Measurements from ENCODE around the gene EGR1.
"Not testable (repeated sequence)": the region's sequence is repeated elsewhere in the genome, so short reads cannot be mapped to it uniquely, and the experiment has no call there.

EGR1 gene

DNA sequence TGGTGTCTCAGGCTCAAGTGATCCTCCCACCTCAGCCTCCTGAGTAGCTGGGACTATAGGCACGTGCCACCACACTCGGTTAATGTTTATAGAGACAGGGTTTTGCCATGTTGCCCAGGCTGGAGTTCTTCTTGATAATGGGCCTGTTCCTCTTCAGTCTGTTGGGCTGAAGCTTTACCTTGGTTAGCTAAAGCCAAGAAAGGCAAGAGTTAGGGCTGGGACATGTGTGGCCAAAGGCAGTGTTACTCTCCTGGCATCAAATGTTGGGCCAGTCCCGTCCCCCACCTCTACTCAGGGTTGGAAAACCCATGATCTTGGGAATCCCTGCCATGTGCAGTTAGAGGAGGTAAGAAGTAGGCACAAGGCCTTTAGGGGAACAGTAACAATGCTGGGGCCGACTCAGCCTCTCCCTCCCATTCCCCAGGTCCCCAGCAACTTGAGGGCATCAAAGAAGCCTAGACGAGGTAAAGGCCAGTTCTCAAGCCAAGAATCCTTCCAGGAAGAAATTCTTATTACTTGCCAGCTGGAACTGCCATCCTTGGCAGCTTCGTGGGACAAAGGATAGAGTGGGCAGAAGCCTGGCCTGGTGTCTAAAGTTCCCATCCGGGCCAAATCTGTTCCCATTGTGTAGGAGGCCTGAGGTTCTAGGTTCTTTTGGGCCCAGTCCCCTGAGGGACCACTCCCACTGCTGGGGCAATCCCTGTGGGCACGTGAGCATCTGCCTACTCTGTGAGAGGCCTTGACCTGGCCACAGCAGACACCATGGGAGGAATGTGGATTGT is 4.5 kb downstream of the EGR1 start:
- no peak overlapping the region for H3K4me3 ChIP-seq (ENCODE audit: low read length)
- H3K27me3 ChIP-seq (ENCODE audit: insufficient read depth, low read length): no peaks in the 10 kb centered on the region
- no peak overlapping the region for H2AFZ ChIP-seq (ENCODE audit: low read depth, low read length)
- peaks cover 12% of the 10 kb centered on the region for H3K4me1 ChIP-seq (ENCODE audit: insufficient read depth, low read length)
- H3K9me3 ChIP-seq (ENCODE audit: low read length): no peaks in the 10 kb centered on the region
- no peaks in the 10 kb centered on the region for H3K36me3 ChIP-seq (ENCODE audit: insufficient read depth, low read length)

DNA sequence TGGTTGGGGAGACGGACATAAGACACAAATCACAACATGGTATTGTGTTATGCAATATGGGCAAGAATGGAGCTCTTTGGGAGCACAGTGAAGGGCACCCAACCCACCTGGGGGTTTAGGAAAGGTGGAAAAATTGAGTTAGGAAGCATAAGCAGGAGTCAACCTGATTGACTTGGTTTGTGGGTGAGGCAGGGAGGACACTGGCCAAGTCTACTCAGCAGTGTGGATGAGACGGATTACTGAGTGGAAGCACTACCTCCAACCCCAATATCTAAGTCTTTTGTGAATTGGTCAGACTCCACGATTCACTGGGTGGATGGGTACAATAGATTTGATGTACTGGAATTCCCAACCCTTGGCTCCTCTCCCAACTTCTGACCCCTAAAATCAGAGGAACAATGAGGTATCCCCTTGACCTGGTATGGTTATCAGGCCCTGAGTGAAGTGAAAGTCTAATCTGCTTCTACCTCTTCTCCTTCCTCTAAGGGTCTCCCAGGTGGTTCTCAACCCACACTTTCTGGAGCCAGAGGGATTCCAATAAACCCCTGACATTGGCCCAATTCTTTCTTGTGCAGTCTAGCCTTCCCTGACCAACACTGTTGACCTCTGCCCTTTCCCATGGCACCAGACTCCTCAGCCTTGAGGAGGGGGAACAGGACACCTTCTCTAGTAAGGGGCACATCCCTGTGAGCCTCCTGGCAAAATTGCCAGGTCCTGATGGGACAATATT is 5.2 kb downstream of the EGR1 start:
- H3K4me3 ChIP-seq (ENCODE audit: low read length): no peak overlapping the region
- no peaks in the 10 kb centered on the region for H3K9me3 ChIP-seq (ENCODE audit: low read length)
- no peak overlapping the region for H2AFZ ChIP-seq (ENCODE audit: low read depth, low read length)
- no peaks in the 10 kb centered on the region for H3K36me3 ChIP-seq (ENCODE audit: insufficient read depth, low read length)
- H3K27me3 ChIP-seq (ENCODE audit: insufficient read depth, low read length): no peaks in the 10 kb centered on the region
- peaks cover 12% of the 10 kb centered on the region for H3K4me1 ChIP-seq (ENCODE audit: insufficient read depth, low read length)

DNA sequence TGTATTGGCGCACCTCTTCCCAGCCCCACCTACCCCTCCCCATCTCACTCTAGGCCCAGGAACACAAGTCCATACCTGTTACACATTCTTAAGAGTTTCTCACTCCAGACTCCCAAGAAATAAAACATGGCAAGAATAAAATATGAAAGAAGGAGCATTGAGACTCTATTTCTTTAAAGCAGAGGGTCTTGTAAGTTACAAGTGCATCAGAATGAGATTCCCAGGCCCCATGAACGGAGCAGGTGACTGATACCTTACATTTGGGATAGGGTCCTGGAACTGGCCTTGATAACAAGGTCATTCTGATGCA is 5.7 kb downstream of the EGR1 start:
- Histone ChIP-seq H3K4me3 (ENCODE audit: low read length) (no peak overlapping the region), H3K36me3 (ENCODE audit: insufficient read depth, low read length) (no peaks in the 10 kb centered on the region)

DNA sequence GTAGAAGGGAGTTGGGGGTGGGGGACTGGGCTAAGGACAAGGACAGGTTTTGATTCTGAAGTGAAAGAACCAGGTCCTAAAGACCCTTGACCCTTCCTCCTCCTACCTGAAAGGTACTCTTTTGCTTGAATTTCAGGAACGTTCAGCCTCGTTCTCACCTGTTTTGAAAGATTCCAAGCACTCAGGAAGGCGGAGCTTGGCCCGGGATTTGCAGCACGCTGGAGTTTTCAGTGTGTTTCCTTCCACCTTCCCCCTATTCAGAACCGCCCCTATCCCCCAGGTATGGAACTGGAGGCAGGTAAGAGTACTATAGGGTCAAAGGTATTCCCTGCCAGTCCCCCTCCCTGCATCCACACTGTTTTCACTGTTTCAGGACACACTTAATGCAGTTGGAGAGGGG is 7.1 kb downstream of the EGR1 start:
- Histone ChIP-seq H2AFZ (ENCODE audit: low read depth, low read length) (no peak overlapping the region), H3K9me3 (ENCODE audit: low read length) (no peaks in the 10 kb centered on the region), H3K4me3 (ENCODE audit: low read length) (no peak overlapping the region), H3K27me3 (ENCODE audit: insufficient read depth, low read length) (no peaks in the 10 kb centered on the region), H3K36me3 (ENCODE audit: insufficient read depth, low read length) (no peaks in the 10 kb centered on the region), H3K4me1 (ENCODE audit: insufficient read depth, low read length) (no peaks in the 10 kb centered on the region)

More for the DNA sequence above, 5.7 kb downstream of the EGR1 start:
- Histone ChIP-seq H2AFZ (ENCODE audit: low read depth, low read length) (no peak overlapping the region), H3K27me3 (ENCODE audit: insufficient read depth, low read length) (no peaks in the 10 kb centered on the region), H3K9me3 (ENCODE audit: low read length) (no peaks in the 10 kb centered on the region), H3K4me1 (ENCODE audit: insufficient read depth, low read length) (peaks cover 7% of the 10 kb centered on the region)

DNA sequence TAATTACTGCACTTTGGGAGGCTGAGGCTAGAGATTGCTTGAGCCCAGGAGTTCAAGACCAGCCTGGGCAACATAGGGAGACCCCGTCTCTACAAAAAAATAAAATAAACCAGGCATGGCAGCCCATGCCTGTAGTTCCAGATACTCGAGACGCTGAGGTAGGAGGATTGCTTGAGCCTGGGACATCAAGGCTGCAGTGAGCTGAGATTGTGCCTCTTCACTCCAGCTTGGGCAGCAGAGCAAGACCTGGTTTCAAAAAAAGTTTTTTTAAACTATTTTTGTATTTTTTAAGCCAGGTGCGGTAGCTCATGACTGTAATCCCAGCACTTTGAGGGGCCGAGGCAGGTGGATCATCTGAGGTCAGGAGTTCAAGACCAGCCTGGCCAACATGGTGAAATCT is 7.9 kb downstream of the EGR1 start:
- H3K27me3 ChIP-seq (ENCODE audit: insufficient read depth, low read length); H3K36me3 ChIP-seq (ENCODE audit: insufficient read depth, low read length); H3K4me1 ChIP-seq (ENCODE audit: insufficient read depth, low read length); H2AFZ ChIP-seq (ENCODE audit: low read depth, low read length); H3K9me3 ChIP-seq (ENCODE audit: low read length); H3K4me3 ChIP-seq (ENCODE audit: low read length): not testable (repeated sequence)

DNA sequence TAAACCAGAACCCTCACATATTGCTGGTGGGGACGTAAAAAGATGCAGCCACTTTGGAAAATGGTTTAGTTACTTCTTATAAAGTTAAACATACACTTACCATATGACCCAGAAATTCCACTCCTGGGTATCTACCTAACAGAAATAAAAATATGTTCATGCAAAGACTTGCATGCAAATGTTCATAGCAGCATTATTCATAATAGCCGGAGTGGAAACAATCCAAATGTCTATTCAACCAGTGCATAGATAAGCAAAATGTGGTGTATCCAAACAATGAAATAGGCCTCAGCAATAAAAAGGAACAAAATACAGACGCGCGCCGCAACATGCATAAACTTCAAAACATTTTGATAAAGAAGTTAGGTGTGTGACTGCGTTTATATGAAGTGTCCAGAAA is 11.6 kb downstream of the EGR1 start:
- H3K9me3 ChIP-seq (ENCODE audit: low read length): no peaks in the 10 kb centered on the region
- no peak overlapping the region for H2AFZ ChIP-seq (ENCODE audit: low read depth, low read length)
- H3K4me1 ChIP-seq (ENCODE audit: insufficient read depth, low read length): no peaks in the 10 kb centered on the region
- no peaks in the 10 kb centered on the region for H3K36me3 ChIP-seq (ENCODE audit: insufficient read depth, low read length)
- H3K27me3 ChIP-seq (ENCODE audit: insufficient read depth, low read length): no peaks in the 10 kb centered on the region
- no peak overlapping the region for H3K4me3 ChIP-seq (ENCODE audit: low read length)

DNA sequence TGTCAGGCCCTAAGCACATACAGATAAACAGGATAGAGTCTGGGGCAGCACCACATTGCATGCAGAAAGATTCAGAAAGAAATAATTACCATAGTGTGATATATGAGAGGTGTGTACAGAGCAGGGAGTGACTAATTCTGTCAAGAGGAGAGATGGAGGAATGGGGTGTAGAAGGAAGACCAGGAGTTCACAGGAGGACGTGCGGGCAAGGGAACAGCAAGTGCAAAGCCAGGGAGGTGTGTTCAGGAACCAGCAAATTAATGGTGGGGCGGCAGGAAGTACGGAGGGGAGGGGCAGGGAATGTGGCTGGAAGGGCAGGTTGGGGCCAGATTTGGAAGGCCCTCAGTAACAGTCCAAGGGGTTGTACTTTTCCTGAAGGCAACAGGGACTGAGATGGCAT is 17.4 kb downstream of the EGR1 start:
- no peaks in the 10 kb centered on the region for H3K36me3 ChIP-seq (ENCODE audit: insufficient read depth, low read length)
- H3K4me3 ChIP-seq (ENCODE audit: low read length): no peak overlapping the region
- no peak overlapping the region for H2AFZ ChIP-seq (ENCODE audit: low read depth, low read length)
- no peaks in the 10 kb centered on the region for H3K4me1 ChIP-seq (ENCODE audit: insufficient read depth, low read length)
- H3K27me3 ChIP-seq (ENCODE audit: insufficient read depth, low read length): no peaks in the 10 kb centered on the region
- no peaks in the 10 kb centered on the region for H3K9me3 ChIP-seq (ENCODE audit: low read length)

DNA sequence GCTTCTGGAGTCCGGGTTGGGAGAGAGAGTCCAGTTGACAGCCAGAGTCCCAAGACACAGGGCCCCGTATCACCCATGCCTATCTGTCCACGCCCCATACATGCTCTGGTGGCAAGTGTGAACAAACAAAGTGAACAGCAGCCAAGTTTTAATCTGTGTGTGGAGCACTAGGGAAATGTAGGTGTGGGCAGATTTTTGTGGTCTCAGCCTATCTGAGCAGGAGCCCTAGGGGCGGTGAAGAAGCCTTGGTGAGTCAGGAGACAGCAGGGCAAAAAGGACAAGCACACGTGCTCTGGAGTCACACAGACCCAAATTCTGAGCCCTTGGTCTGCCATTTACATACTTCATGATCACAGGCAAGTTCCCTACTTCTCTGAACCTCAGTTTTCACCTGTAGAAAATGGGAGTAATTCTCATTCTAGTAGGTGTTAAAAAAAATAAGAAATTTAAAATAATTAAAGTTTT is 23.2 kb downstream of the EGR1 start:
- no peaks in the 10 kb centered on the region for H3K27me3 ChIP-seq (ENCODE audit: insufficient read depth, low read length)
- no peak overlapping the region for H3K4me3 ChIP-seq (ENCODE audit: low read length)
- H3K36me3 ChIP-seq (ENCODE audit: insufficient read depth, low read length): no peaks in the 10 kb centered on the region
- no peaks in the 10 kb centered on the region for H3K9me3 ChIP-seq (ENCODE audit: low read length)
- H3K4me1 ChIP-seq (ENCODE audit: insufficient read depth, low read length): peaks cover 38% of the 10 kb centered on the region
- H2AFZ ChIP-seq (ENCODE audit: low read depth, low read length): no peak overlapping the region

DNA sequence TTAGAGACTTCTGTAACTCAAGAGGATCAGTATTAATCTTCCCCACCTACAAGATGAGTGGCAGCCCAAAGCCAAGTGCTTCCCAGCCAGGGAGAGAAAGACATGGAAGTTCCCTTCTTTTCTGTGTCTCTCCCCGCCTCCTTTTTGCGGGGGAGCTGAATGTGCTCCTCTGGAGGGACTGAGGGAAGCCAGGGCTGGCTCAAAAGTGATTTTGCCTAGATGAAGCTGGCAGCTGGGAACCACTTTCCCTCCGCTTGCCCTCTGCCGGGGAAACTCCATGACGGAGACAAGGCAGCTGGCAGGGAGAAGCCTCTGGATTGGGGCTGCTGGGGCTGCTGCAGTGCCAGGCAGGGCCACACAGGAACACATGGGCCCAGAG is 24.4 kb downstream of the EGR1 start:
- Histone ChIP-seq H3K27me3 (ENCODE audit: insufficient read depth, low read length) (no peaks in the 10 kb centered on the region), H2AFZ (ENCODE audit: low read depth, low read length) (no peak overlapping the region), H3K4me3 (ENCODE audit: low read length) (no peak overlapping the region), H3K36me3 (ENCODE audit: insufficient read depth, low read length) (no peaks in the 10 kb centered on the region), H3K4me1 (ENCODE audit: insufficient read depth, low read length) (peaks cover 42% of the 10 kb centered on the region), H3K9me3 (ENCODE audit: low read length) (no peaks in the 10 kb centered on the region)

DNA sequence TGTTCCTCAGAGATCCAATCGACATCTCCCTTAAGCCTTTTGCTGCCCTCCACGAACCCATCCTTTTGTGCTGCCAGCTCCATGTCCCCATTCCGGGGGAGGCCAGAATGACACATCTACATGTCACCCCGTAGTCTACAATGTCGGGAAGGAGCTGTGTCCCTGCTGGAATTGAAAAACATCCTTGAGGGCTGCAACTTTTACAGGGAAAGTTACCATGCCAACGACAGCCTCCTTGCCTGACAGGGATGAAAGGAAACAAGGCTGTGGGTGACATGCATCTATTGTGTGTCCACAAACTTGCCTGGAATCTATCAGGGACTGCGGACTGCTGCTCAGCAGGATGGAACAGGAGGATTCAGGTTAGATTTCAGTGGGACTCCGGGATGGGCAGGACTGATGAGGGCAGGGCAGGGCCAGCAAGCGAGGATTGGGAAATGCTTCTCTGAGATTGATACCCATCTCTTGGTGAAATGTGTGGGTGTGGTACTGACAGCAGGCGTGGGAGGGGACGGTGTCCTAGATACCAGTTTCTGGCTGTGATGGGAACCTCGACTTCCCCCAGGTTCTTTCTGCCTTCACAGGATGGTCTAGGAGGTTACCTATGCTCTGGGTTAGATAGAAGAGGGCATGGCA is 25.5 kb downstream of the EGR1 start:
- Histone ChIP-seq H3K9me3 (ENCODE audit: low read length) (no peaks in the 10 kb centered on the region), H3K27me3 (ENCODE audit: insufficient read depth, low read length) (no peaks in the 10 kb centered on the region), H3K36me3 (ENCODE audit: insufficient read depth, low read length) (no peaks in the 10 kb centered on the region), H3K4me3 (ENCODE audit: low read length) (peak overlapping the region; percentile 0), H3K4me1 (ENCODE audit: insufficient read depth, low read length) (peaks cover 42% of the 10 kb centered on the region), H2AFZ (ENCODE audit: low read depth, low read length) (peak overlapping the region; percentile 0)

DNA sequence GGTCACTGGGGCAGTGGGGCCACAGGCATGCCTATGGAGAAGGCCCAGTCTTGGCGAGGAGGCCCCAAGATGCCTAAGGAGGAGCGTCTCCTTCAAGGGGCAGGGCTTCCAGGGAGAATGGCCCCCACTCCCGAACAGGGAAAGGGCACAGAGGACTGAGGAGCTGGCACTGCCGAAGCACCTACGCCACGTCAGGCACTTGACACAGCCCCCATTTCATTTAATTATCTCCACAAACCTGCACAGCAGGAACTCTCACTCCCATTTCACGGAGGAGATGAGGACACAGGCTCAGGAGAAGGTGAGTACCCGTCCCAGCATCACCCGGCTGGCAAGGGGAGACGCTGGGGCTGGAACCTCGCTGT is 26.0 kb downstream of the EGR1 start:
- no peaks in the 10 kb centered on the region for H3K9me3 ChIP-seq (ENCODE audit: low read length)
- peaks cover 42% of the 10 kb centered on the region for H3K4me1 ChIP-seq (ENCODE audit: insufficient read depth, low read length)
- peak overlapping the region; percentile 57 for H3K4me3 ChIP-seq (ENCODE audit: low read length)
- H2AFZ ChIP-seq (ENCODE audit: low read depth, low read length): peak overlapping the region; percentile 64
- H3K27me3 ChIP-seq (ENCODE audit: insufficient read depth, low read length): no peaks in the 10 kb centered on the region
- no peaks in the 10 kb centered on the region for H3K36me3 ChIP-seq (ENCODE audit: insufficient read depth, low read length)

DNA sequence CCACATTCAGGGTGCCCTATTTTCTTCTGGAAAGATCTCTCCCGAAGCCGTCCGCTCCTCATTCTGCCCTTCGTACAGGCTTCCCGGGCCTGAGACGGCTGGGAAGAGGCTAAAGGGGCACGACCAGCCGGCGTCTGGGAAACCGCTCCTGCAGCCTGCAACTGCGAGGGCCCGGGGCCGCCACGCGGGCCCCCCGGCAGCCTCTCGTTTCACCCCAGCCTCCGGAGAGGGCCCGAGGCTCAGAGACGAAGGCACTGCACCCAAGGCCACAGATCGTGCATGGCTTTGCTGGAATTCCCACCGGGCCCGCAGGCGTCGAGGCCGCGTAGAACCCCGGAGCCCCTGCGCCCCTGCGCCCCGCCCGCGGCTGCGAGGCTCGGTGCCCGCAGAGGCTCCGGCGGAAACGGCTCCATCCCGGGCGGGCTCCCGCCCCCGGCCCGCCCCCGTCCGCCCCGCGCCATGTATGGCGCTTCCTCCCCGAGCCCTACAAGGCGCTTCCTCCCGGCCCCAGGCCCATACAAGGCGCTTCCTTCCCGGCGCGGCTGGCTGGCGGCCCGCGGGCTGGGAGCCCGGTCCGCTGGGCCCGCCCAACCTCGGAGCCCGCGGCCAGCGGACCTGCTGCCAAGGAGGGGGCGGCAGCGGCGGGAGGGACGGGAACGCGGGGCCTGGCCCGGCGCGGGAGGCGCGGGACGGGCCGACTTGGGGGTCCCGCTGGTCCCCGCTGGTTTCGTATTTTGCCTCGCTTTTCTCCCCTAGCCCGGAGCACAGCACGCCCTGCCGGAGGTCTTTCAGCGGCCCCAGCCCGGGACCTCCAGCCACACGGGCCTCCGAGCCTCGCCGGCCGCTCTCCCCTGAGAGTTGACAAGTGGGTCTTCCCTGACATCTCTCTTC is 26.6 kb downstream of the EGR1 start:
- Histone ChIP-seq H3K27me3 (ENCODE audit: insufficient read depth, low read length) (no peaks in the 10 kb centered on the region), H3K4me3 (ENCODE audit: low read length) (peak overlapping the region; percentile 57), H2AFZ (ENCODE audit: low read depth, low read length) (peak overlapping the region; percentile 64)

More for the DNA sequence above, 26.6 kb downstream of the EGR1 start:
- Histone ChIP-seq H3K4me1 (ENCODE audit: insufficient read depth, low read length) (peaks cover 42% of the 10 kb centered on the region), H3K36me3 (ENCODE audit: insufficient read depth, low read length) (no peaks in the 10 kb centered on the region), H3K9me3 (ENCODE audit: low read length) (no peaks in the 10 kb centered on the region)
